H9 (cell line): ENCODE measurements around the gene AXIN2. TPM values are rescaled to one million over a fixed set of nuclear protein-coding genes. Genes with fewer than 3 reads are reported as not detected.

Experiments used
- DNase-seq: peaks from one replicate; pipeline ENCODE4 v3.0.0-alpha.2; 2017
- H2AFZ ChIP-seq: one replicate; pipeline ENCODE4 v1.6.1; 2013; ENCODE audit warnings: mild to moderate bottlenecking, low read length, control low read depth, moderate library complexity
- H2AK5ac ChIP-seq: 2 replicates; pipeline ENCODE4 v1.6.1; 2013; ENCODE audit warnings: low read length, control low read depth, mixed read lengths; ENCODE audit not compliant: insufficient read length
- H2BK120ac ChIP-seq: one replicate; pipeline ENCODE4 v1.6.1; 2013; ENCODE audit warnings: low read depth, mild to moderate bottlenecking, low read length, control low read depth, inconsistent platforms; ENCODE audit not compliant: poor library complexity, severe bottlenecking
- H2BK12ac ChIP-seq: 2 replicates; pipeline ENCODE4 v1.6.1; 2013; ENCODE audit warnings: low read length, control low read depth, mixed read lengths, low read depth; ENCODE audit not compliant: insufficient read length
- H2BK15ac ChIP-seq: 2 replicates; pipeline ENCODE4 v1.6.1; 2013; ENCODE audit warnings: low read depth, low read length, control low read depth
- H2BK20ac ChIP-seq: one replicate; pipeline ENCODE4 v1.6.1; 2013; ENCODE audit warnings: low read depth, mild to moderate bottlenecking, low read length, control low read depth, inconsistent platforms; ENCODE audit not compliant: poor library complexity, severe bottlenecking
- H2BK5ac ChIP-seq: 2 replicates; pipeline ENCODE4 v1.6.1; 2013; ENCODE audit warnings: low read length, control low read depth, mixed read lengths; ENCODE audit not compliant: insufficient read length
- H3K14ac ChIP-seq: 2 replicates; pipeline ENCODE4 v1.6.1; 2013; ENCODE audit warnings: low read length, control low read depth; ENCODE audit not compliant: insufficient read depth
- H3K18ac ChIP-seq: 2 replicates; pipeline ENCODE4 v1.6.1; 2013; ENCODE audit warnings: low read depth, mild to moderate bottlenecking, mixed read lengths, low read length, control low read depth; ENCODE audit not compliant: insufficient read length
- H3K23ac ChIP-seq: 2 replicates; pipeline ENCODE4 v1.6.1; 2013; ENCODE audit warnings: low read length, control low read depth, mixed read lengths, low read depth; ENCODE audit not compliant: insufficient read length
- H3K23me2 ChIP-seq: 2 replicates; pipeline ENCODE4 v1.6.1; 2013; ENCODE audit warnings: low read depth, mild to moderate bottlenecking, mixed read lengths, low read length, control low read depth; ENCODE audit not compliant: insufficient read length, poor library complexity, severe bottlenecking
- H3K27ac ChIP-seq: 2 replicates; pipeline ENCODE4 v1.5.1; 2013; ENCODE audit warnings: low read length, control low read depth, mixed read lengths, low read depth; ENCODE audit not compliant: insufficient read length
- H3K27me3 ChIP-seq: 2 replicates; pipeline ENCODE4 v1.6.1; 2013; ENCODE audit warnings: low read length, control low read depth, inconsistent platforms; ENCODE audit not compliant: insufficient read depth
- H3K4ac ChIP-seq: 2 replicates; pipeline ENCODE4 v1.6.1; 2013; ENCODE audit warnings: low read depth, mild to moderate bottlenecking, control low read depth, inconsistent platforms, low read length, moderate library complexity
- H3K4me1 ChIP-seq: 2 replicates; pipeline ENCODE4 v1.6.1; 2013; ENCODE audit warnings: low read length, control low read depth, inconsistent platforms; ENCODE audit not compliant: insufficient read depth
- H3K4me2 ChIP-seq: 2 replicates; pipeline ENCODE4 v1.6.1; 2013; ENCODE audit warnings: low read length, control low read depth, mixed read lengths; ENCODE audit not compliant: insufficient read length, insufficient read depth
- H3K56ac ChIP-seq: 2 replicates; pipeline ENCODE4 v1.6.1; 2013; ENCODE audit warnings: low read depth, mild to moderate bottlenecking, mixed read lengths, low read length, control low read depth; ENCODE audit not compliant: insufficient read length
- H3K79me1 ChIP-seq: 2 replicates; pipeline ENCODE4 v1.6.1; 2013; ENCODE audit warnings: low read depth, mild to moderate bottlenecking, moderate library complexity, low read length, control low read depth, inconsistent platforms; ENCODE audit not compliant: insufficient read depth, poor library complexity, severe bottlenecking
- H3K79me2 ChIP-seq: 2 replicates; pipeline ENCODE4 v1.6.1; 2013; ENCODE audit warnings: low read length, control low read depth, inconsistent platforms; ENCODE audit not compliant: insufficient read depth
- H3K9ac ChIP-seq: 2 replicates; pipeline ENCODE4 v1.6.1; 2013; ENCODE audit warnings: low read length, control low read depth, mixed read lengths; ENCODE audit not compliant: insufficient read length; ENCODE audit errors: extremely low read depth
- H3K9me3 ChIP-seq: one replicate; pipeline ENCODE4 v1.6.1; 2013; ENCODE audit warnings: low read depth, low read length, inconsistent platforms; ENCODE audit not compliant: control insufficient read depth
- H3T11ph ChIP-seq: one replicate; pipeline ENCODE4 v1.6.1; 2013; ENCODE audit warnings: mild to moderate bottlenecking, low read length, control low read depth, inconsistent platforms
- H4K20me1 ChIP-seq: one replicate; pipeline ENCODE4 v1.6.1; 2013; ENCODE audit not compliant: control insufficient read depth, insufficient read length, insufficient read depth
- H4K5ac ChIP-seq: 2 replicates; pipeline ENCODE4 v1.6.1; 2013; ENCODE audit warnings: low read depth, mild to moderate bottlenecking, mixed read lengths, low read length, control low read depth; ENCODE audit not compliant: insufficient read length
- H4K8ac ChIP-seq: replicated peaks from 2 replicates; pipeline ENCODE4 v1.6.1; 2013; ENCODE audit warnings: low read length, control low read depth, mixed read lengths, low read depth; ENCODE audit not compliant: insufficient read length
- H4K91ac ChIP-seq: 2 replicates; pipeline ENCODE4 v1.6.1; 2013; ENCODE audit warnings: low read depth, mild to moderate bottlenecking, moderate library complexity, mixed read lengths, low read length, control low read depth; ENCODE audit not compliant: insufficient read length
- H3K27ac Mint-ChIP-seq, 3 experiments: 2 replicates in 2 of 3; 3 replicates in 1 of 3; pipeline ENCODE4 v1.8.0; 2020 to 2021; ENCODE audit warnings: mixed read lengths in 3 of 3, mild to moderate bottlenecking in 1 of 3, moderate library complexity in 1 of 3
- H3K27me3 Mint-ChIP-seq: 2 replicates; pipeline ENCODE4 v1.8.0; 2021; ENCODE audit warnings: low read depth, mild to moderate bottlenecking, moderate library complexity, mixed read lengths
- H3K36me3 Mint-ChIP-seq, 3 experiments: 2 replicates in 2 of 3; 3 replicates in 1 of 3; pipeline ENCODE4 v1.8.0; 2020 to 2021; ENCODE audit warnings: low read depth in 3 of 3, mixed read lengths in 3 of 3; ENCODE audit not compliant: insufficient read depth in 1 of 3
- H3K4me1 Mint-ChIP-seq, 2 experiments: 2 replicates each; pipeline ENCODE4 v1.8.0; 2020; ENCODE audit warnings: mixed read lengths in 2 of 2
- H3K4me3 Mint-ChIP-seq, 2 experiments: 2 replicates in 1 of 2; 3 replicates in 1 of 2; pipeline ENCODE4 v1.8.0; 2020 to 2021; ENCODE audit warnings: mild to moderate bottlenecking in 2 of 2, mixed read lengths in 2 of 2, moderate library complexity in 1 of 2
- H3K9me3 Mint-ChIP-seq, 2 experiments: 2 replicates in 1 of 2; 3 replicates in 1 of 2; pipeline ENCODE4 v1.8.0; 2020; ENCODE audit warnings: mild to moderate bottlenecking in 2 of 2, mixed read lengths in 2 of 2, moderate library complexity in 1 of 2
- CTCF ChIP-seq: fragments of 200-600 bp; sonication (generic); conservative IDR thresholded peaks from 3 replicates; pipeline ENCODE4 v1.8.0; 2021; ENCODE audit warnings: antibody characterized with exemption, mild to moderate bottlenecking
- WGBS: extraction: QIAGEN DNeasy Blood & Tissue Kit; methylation state at CpG from one replicate; pipeline ENCODE4 v1.1.7; 2013; ENCODE audit warnings: missing lambda C conversion rate, low lambda C conversion rate, mixed read lengths; ENCODE audit not compliant: insufficient read length; ENCODE audit errors: extremely low coverage; 5-methylcytosine and 5-hydroxymethylcytosine counted together
- total RNA-seq: library from RNA; stranded (reverse); gene quantifications from 2 replicates; pipeline ENCODE4 v1.2.1, GENCODE V29; 2021

Gene AXIN2
- total RNA-seq, 1 experiment from 2014 or later, result 35.0 TPM

GRCh38 chr17:65545705-65546523 lies 15.5 kb downstream of the AXIN2 start:
- no peak overlapping the region for H3K14ac ChIP-seq
- no peak overlapping the region for H2BK15ac ChIP-seq
- no peak overlapping the region for H3K23ac ChIP-seq
- H3K9ac ChIP-seq, result no peak overlapping the region
- no peak overlapping the region for H2AFZ ChIP-seq
- H2BK5ac ChIP-seq, result no peak overlapping the region
- H3K4ac ChIP-seq, result no peak overlapping the region
- no peak overlapping the region for H4K91ac ChIP-seq
- WGBS, result no CpG with 5 or more reads among the region's 17 CpGs
- peaks cover 3% of the 10 kb centered on the region for H4K20me1 ChIP-seq
- no peaks in the 10 kb centered on the region for H3K27me3 Mint-ChIP-seq
- DNase-seq, result no peak
- H3K36me3 Mint-ChIP-seq, result peaks cover 28 to 82% (median 62%) of the 10 kb centered on the region in 3 experiments
- no peak overlapping the region for H2BK120ac ChIP-seq
- H3K79me1 ChIP-seq, result peaks cover 21% of the 10 kb centered on the region
- no peak overlapping the region for H2BK20ac ChIP-seq
- H3K27me3 ChIP-seq, result no peaks in the 10 kb centered on the region; the same call in 1 of the 2 replicates
- no peak for TF ChIP-seq CTCF
- H3K79me2 ChIP-seq, result peaks cover 42% of the 10 kb centered on the region; the same call in 1 of the 2 replicates
- no peak overlapping the region; a peak in 1 of 5 replicates for H3K4me3 Mint-ChIP-seq
- no peaks in the 10 kb centered on the region for H3K23me2 ChIP-seq
- H3K4me1 Mint-ChIP-seq, result peaks cover 61 to 72% of the 10 kb centered on the region in 2 experiments
- no peak overlapping the region for H3K4me2 ChIP-seq
- no peaks in the 10 kb centered on the region for H3K9me3 Mint-ChIP-seq
- H3K27ac ChIP-seq, result no peak overlapping the region
- no peak overlapping the region for H4K5ac ChIP-seq
- H3K9me3 ChIP-seq, result no peaks in the 10 kb centered on the region
- no peak overlapping the region for H3K56ac ChIP-seq
- no peak overlapping the region for H4K8ac ChIP-seq
- H3K27ac Mint-ChIP-seq, result peak overlapping the region; percentile 68 to 90 (median 70); a peak in 5 of 7 replicates
- H3T11ph ChIP-seq, result no peak overlapping the region
- H3K18ac ChIP-seq, result no peak overlapping the region
- no peak overlapping the region for H2BK12ac ChIP-seq
- H2AK5ac ChIP-seq, result no peak overlapping the region
- peaks cover 9% of the 10 kb centered on the region for H3K4me1 ChIP-seq
